K562 (cell line): ENCODE measurements around the gene LCE1B. TPM values are rescaled to one million over a fixed set of nuclear protein-coding genes. Genes with fewer than 3 reads are reported as not detected.
A peak's percentile ranks its signal among the peaks of the same experiment; 100 is the strongest.

Experiments used
- ATAC-seq: fragments of 200-7000 bp; cut with Tn5 transposase; 3 replicates; pipeline ENCODE4 v1.9.1; 2020; ENCODE audit warnings: moderate library complexity
- BruUV-seq: library from RNA; stranded (reverse); fragments of 400-500 nt; replicated peaks from 2 replicates; lab custom pipeline; 2021; lab: Mats Ljungman, UMichigan
- CTCF ChIA-PET: fragments of 300-600 bp; formaldehyde crosslinking; extraction: SDS; loops from one replicate; lab custom pipeline; 2021; ENCODE audit warnings: low intra/inter-chr PET ratio; lab: Yijun Ruan, JAX
- POLR2A ChIA-PET: fragments of 300-600, 350-650 bp; sonication (Branson Sonifier 250); formaldehyde crosslinking; extraction: SDS; loops from one replicate; lab custom pipeline; 2021; ENCODE audit warnings: antibody characterized with exemption, inconsistent platforms; lab: Yijun Ruan, JAX
- DNase-seq, 4 experiments: peaks; one replicate each; pipeline versions ENCODE4 v3.0.0 to v3.0.0-alpha.2; 2011 to 2018; ENCODE audit warnings: low spot score in 3 of 4, mixed read lengths in 3 of 4; ENCODE audit errors: extremely low read depth in 1 of 4
- FAIRE-seq: peaks from 2 replicates; lab custom pipeline; 2011; peaks lifted over from hg19 to GRCh38; lab: Jason Lieb, UNC
- H2AFZ ChIP-seq: 2 replicates; pipeline ENCODE4 v1.6.0; 2011; ENCODE audit warnings: low read depth, low read length, control low read depth, inconsistent platforms
- H3K27ac ChIP-seq: fragments of 200-600 bp; 3 replicates; pipeline ENCODE4 v1.8.0; 2011; ENCODE audit warnings: low read depth, mild to moderate bottlenecking, control low read depth, inconsistent platforms, low read length, moderate library complexity, mixed read lengths; ENCODE audit errors: extremely low read depth
- H3K27me3 ChIP-seq, 2 experiments: fragments of 300-600 bp in 1 of 2; 2 replicates in 1 of 2; 3 replicates in 1 of 2; pipeline versions ENCODE4 v1.6.0 to v1.8.0; 2011; ENCODE audit warnings: inconsistent platforms in 2 of 2, low read length in 2 of 2, mild to moderate bottlenecking in 1 of 2, mixed read lengths in 1 of 2, moderate library complexity in 1 of 2; ENCODE audit not compliant: control insufficient read depth in 2 of 2, insufficient read depth in 2 of 2
- H3K36me3 ChIP-seq: fragments of 300-600 bp; 3 replicates; pipeline ENCODE4 v1.8.0; 2011; ENCODE audit warnings: mild to moderate bottlenecking, low read length, inconsistent platforms; ENCODE audit not compliant: control insufficient read depth, insufficient read depth
- H3K4me1 ChIP-seq, 2 experiments: fragments of 200-600 bp in 1 of 2; replicated peaks in 1 of 2; 2 replicates in 1 of 2; 3 replicates in 1 of 2; pipeline versions ENCODE4 v1.5.1 to v1.8.0; 2011; ENCODE audit warnings: inconsistent platforms in 2 of 2, low read length in 2 of 2, mild to moderate bottlenecking in 1 of 2, mixed read lengths in 1 of 2, moderate library complexity in 1 of 2; ENCODE audit not compliant: control insufficient read depth in 2 of 2, insufficient read depth in 2 of 2
- H3K4me2 ChIP-seq: 2 replicates; pipeline ENCODE4 v1.6.1; 2011; ENCODE audit warnings: low read length, control low read depth, inconsistent platforms, mixed read lengths; ENCODE audit not compliant: insufficient read depth
- H3K4me3 ChIP-seq: fragments of 200-600 bp; sonication (generic), shearing (Covaris generic); 2 replicates; pipeline ENCODE4 v1.5.1; 2016; ENCODE audit warnings: control low read depth, inconsistent platforms
- H3K79me2 ChIP-seq: fragments of 200-600 bp; 3 replicates; pipeline ENCODE4 v1.8.0; 2011; ENCODE audit warnings: low read length, inconsistent platforms; ENCODE audit not compliant: control insufficient read depth, insufficient read depth
- H3K9ac ChIP-seq, 2 experiments: 2 replicates each; pipeline versions ENCODE4 v1.6.0 to v1.6.1; 2011; ENCODE audit warnings: low read depth in 2 of 2, low read length in 2 of 2, control low read depth in 1 of 2, inconsistent platforms in 1 of 2, mild to moderate bottlenecking in 1 of 2, mixed read lengths in 1 of 2; ENCODE audit not compliant: insufficient read depth in 1 of 2
- H3K9me1 ChIP-seq: one replicate; pipeline ENCODE4 v1.6.0; 2011; ENCODE audit warnings: inconsistent platforms, mild to moderate bottlenecking, low read length, moderate library complexity; ENCODE audit not compliant: control insufficient read depth, insufficient read depth
- H3K9me3 ChIP-seq: replicated peaks from 2 replicates; pipeline ENCODE4 v1.5.1; 2011; ENCODE audit warnings: low read depth, low read length, inconsistent platforms; ENCODE audit not compliant: control insufficient read depth, insufficient read depth
- H4K20me1 ChIP-seq: replicated peaks from 2 replicates; pipeline ENCODE4 v1.6.1; 2011; ENCODE audit warnings: low read length, inconsistent platforms, mixed read lengths; ENCODE audit not compliant: control insufficient read depth, insufficient read depth
- DIDO1 ChIP-seq: fragments of 450-650 bp; IDR thresholded peaks from 2 replicates; pipeline ENCODE4 v1.6.1; 2016; ENCODE audit warnings: low read depth, missing biosample characterization, missing genetic modification characterization
- EWSR1 ChIP-seq: fragments of 450-650 bp; IDR thresholded peaks from 2 replicates; pipeline ENCODE4 v1.6.1; 2018; ENCODE audit warnings: borderline replicate concordance, mild to moderate bottlenecking, low read depth, moderate library complexity; ENCODE audit not compliant: partially characterized antibody
- HSF4 ChIP-seq: fragments of 250-450 bp; sonication (Bioruptor Pico); IDR thresholded peaks from 2 replicates; pipeline ENCODE4 v2.1.2; 2022; ENCODE audit warnings: mild to moderate bottlenecking, moderate library complexity, borderline replicate concordance
- MAFF ChIP-seq: IDR thresholded peaks from 2 replicates; pipeline ENCODE4 v1.6.1; 2012; ENCODE audit warnings: low read length, improper control_type of control experiment
- MAFK ChIP-seq: IDR thresholded peaks from 2 replicates; pipeline ENCODE4 v1.6.1; 2011; ENCODE audit warnings: low read length, improper control_type of control experiment
- PHB ChIP-seq: fragments of 250-450 bp; sonication (Bioruptor Pico); IDR thresholded peaks from 2 replicates; pipeline ENCODE4 v1.5.0; 2021
- PTTG1 ChIP-seq: fragments of 450-650 bp; IDR thresholded peaks from 2 replicates; pipeline ENCODE4 v1.6.1; 2016; ENCODE audit warnings: low read depth, mild to moderate bottlenecking, missing genetic modification characterization, missing compliant biosample characterization
- ZBED1 ChIP-seq: IDR thresholded peaks from 2 replicates; pipeline ENCODE4 v1.6.1; 2014
- ZBTB7A ChIP-seq: IDR thresholded peaks from 2 replicates; pipeline ENCODE4 v1.6.1; 2011; ENCODE audit warnings: low read depth, mild to moderate bottlenecking, low read length, moderate library complexity, borderline replicate concordance; ENCODE audit not compliant: control insufficient read depth
- ZNF217 ChIP-seq: sonication (generic); formaldehyde crosslinking; IDR thresholded peaks from 2 replicates; pipeline ENCODE4 v1.8.0; 2022; ENCODE audit warnings: mild to moderate bottlenecking, missing genetic modification reagents
- ZNF316 ChIP-seq: fragments of 450-650 bp; IDR thresholded peaks from 2 replicates; pipeline ENCODE4 v1.6.1; 2016
- WGBS: fragments of 100-300 bp; shearing (Covaris generic); methylation state at CpG from one replicate; pipeline ENCODE4 v1.1.6; 2016; ENCODE audit warnings: low coverage, mixed read lengths; ENCODE audit not compliant: insufficient coverage; ENCODE audit errors: missing lambda C conversion rate; 5-methylcytosine and 5-hydroxymethylcytosine counted together
- in situ Hi-C: fragments of 300-500 bp; cut with MboI; formaldehyde crosslinking; loops from 4 replicates; pipeline ENCODE4 v1.15.0; 2018; ENCODE audit warnings: inconsistent platforms, mixed read lengths
- intact Hi-C: fragments of 100-400 bp; cut with micrococcal nuclease; formaldehyde crosslinking; loops from 2 replicates; pipeline ENCODE4 v1.14.2; 2022
- polyA plus RNA-seq, 8 experiments: library from polyadenylated mRNA; depleted of rRNA in 4 of 8; stranded (reverse) in 5 of 8; unstranded in 3 of 8; fragments of >200 nt; fragmentation: Nextera tagmentation in 2 of 8; fragmentation: Illumina TruSeq in 1 of 8; extraction: Ambion mirVana in 2 of 8; extraction: Trizol in 1 of 8; gene quantifications; 2 replicates each; pipeline versions ENCODE4 v1.2.1 to v1.2.3, GENCODE V29; 2011 to 2014; ENCODE audit warnings: inconsistent platforms in 1 of 8, missing spikeins in 1 of 8
- total RNA-seq, 7 experiments: library from RNA; depleted of rRNA in 6 of 7; stranded (reverse); fragments of >200 nt in 6 of 7; fragmentation: Illumina TruSeq in 2 of 7; extraction: Trizol in 2 of 7; gene quantifications; 2 replicates each; pipeline versions ENCODE4 v1.2.1 to v1.2.3, GENCODE V29; 2011 to 2021; ENCODE audit warnings: low replicate concordance in 1 of 7
- TF ChIP-seq, protein P1 (sequence below): sonication (generic); formaldehyde crosslinking; IDR thresholded peaks from 2 replicates; pipeline ENCODE4 v1.8.1; 2023; ENCODE audit warnings: mild to moderate bottlenecking, missing genetic modification reagents

LCE1B gene
- total and polyA plus RNA-seq, 9 of the 15 experiments (the other 6 are each of a cell fraction or from before 2014, with no cell fraction given) = not detected

DNA sequence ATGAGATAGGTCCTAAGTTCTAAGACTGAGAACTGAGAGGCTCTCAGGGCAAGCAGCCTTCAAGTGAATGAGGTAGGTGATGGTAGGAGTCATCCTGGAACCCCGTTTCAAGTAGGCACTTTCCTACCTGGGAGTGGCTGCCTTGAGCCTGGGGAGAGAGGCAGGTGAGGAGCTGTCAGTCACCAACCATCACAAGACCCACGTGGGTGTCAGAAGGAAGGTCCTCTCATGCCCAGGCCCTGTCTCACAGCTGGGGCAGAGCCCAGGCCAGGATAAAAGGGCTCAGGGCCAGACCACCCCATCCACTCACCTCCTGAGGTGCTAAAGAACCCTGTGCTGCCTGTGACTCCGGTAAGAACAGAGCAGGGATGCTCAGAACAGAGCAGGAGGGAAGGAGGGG lies 15.3 kb upstream of the LCE1B start, which contains the start of gene LCE1D (continued):
- TF ChIP-seq PTTG1 (tag) (no peak), ZBED1 (no peak)
- TF ChIP-seq, all 486 proteins: peak for 0

DNA sequence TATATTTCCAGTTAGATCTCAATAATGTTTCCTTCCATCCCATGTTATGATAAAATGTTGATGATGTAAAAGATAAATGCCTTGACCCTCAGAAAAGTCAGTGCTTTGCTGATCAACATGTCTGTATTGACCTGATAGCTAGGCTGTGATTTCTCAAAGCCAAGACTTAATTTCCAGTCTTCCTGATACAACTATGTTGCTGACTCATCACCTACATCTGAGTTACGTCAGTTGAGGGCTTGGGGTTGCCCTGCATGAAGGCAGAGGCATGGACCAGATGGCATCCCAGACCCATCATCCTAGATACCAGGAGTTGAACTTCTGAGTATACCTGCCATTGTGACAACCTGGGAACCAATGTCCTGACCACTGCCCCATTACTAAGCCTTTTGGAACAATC lies 10.4 kb upstream of the LCE1B start:
- TF ChIP-seq, protein P1, sequence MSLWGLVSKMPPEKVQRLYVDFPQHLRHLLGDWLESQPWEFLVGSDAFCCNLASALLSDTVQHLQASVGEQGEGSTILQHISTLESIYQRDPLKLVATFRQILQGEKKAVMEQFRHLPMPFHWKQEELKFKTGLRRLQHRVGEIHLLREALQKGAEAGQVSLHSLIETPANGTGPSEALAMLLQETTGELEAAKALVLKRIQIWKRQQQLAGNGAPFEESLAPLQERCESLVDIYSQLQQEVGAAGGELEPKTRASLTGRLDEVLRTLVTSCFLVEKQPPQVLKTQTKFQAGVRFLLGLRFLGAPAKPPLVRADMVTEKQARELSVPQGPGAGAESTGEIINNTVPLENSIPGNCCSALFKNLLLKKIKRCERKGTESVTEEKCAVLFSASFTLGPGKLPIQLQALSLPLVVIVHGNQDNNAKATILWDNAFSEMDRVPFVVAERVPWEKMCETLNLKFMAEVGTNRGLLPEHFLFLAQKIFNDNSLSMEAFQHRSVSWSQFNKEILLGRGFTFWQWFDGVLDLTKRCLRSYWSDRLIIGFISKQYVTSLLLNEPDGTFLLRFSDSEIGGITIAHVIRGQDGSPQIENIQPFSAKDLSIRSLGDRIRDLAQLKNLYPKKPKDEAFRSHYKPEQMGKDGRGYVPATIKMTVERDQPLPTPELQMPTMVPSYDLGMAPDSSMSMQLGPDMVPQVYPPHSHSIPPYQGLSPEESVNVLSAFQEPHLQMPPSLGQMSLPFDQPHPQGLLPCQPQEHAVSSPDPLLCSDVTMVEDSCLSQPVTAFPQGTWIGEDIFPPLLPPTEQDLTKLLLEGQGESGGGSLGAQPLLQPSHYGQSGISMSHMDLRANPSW (CRISPR knock-in tag) = no peak
- no peak for TF ChIP-seq ZNF217 (CRISPR knock-in tag)
- no peak for TF ChIP-seq PHB (CRISPR knock-in tag)
- no peak for TF ChIP-seq ZBTB7A
- 0 out of 2 replicates have a peak, but pooled peaks have one; percentile 8 for TF ChIP-seq MAFF
- TF ChIP-seq HSF4 (CRISPR knock-in tag) = no peak
- TF ChIP-seq ZNF316 = peak; percentile 59; the same call in 1 of the 2 replicates
- no peak for TF ChIP-seq EWSR1
- TF ChIP-seq DIDO1 (tag) = no peak
- TF ChIP-seq MAFK = 0 out of 2 replicates have a peak, but pooled peaks have one; percentile 18
- Histone ChIP-seq H3K4me1 (no peaks in the 10 kb centered on the region), H4K20me1 (no peaks in the 10 kb centered on the region), H3K79me2 (no peaks in the 10 kb centered on the region), H2AFZ (no peak overlapping the region), H3K27ac (no peak overlapping the region), H3K9me3 (no peaks in the 10 kb centered on the region), H3K4me3 (no peak overlapping the region), H3K36me3 (no peaks in the 10 kb centered on the region), H3K9me1 (no peaks in the 10 kb centered on the region), H3K4me2 (no peak overlapping the region), H3K27me3 (no peaks in the 10 kb centered on the region), H3K9ac (no peak overlapping the region)
- CTCF ChIA-PET = no interaction called here
- in situ Hi-C loops = no loop called here
- ATAC-seq = no peak
- intact Hi-C loops = no loop called here
- POLR2A ChIA-PET = interaction anchor here (0.6 kb wide), 1 partner anchor 447 kb away, joined by 3 read pairs; no protein-coding TSS in a partner anchor
- FAIRE-seq = no peak
- DNase-seq = no peak
- no TSS peak for BruUV-seq
- 0% methylated on average over 1 of the region's 1 CpG for WGBS
